CD4-positive, alpha-beta T cell treated with Interleukin-10 for 1 hour (primary cell): ENCODE measurements around the gene AUNIP.
"Not testable (repeated sequence)": the region's sequence is repeated elsewhere in the genome, so short reads cannot be mapped to it uniquely, and the experiment has no call there.

Source experiments
- DNase-seq: peaks from one replicate; pipeline ENCODE4 v3.0.0-alpha.2; 2020

The AUNIP gene

GRCh38 chr1:25863486-25864262 is 4.4 kb upstream of the AUNIP start:
- DNase-seq: no peak

- no peak for DNase-seq
Observed at GRCh38 chr1:25862785-25863485, 3.7 kb upstream of the AUNIP start.

GRCh38 chr1:25861316-25862286 is 2.3 kb upstream of the AUNIP start:
- no peak for DNase-seq

GRCh38 chr1:25858494-25858893 is 763 bp downstream of the AUNIP start:
- no peak for DNase-seq

GRCh38 chr1:25856856-25857255 is 2.4 kb downstream of the AUNIP start:
- DNase-seq: no peak

- no peak for DNase-seq
Observed at GRCh38 chr1:25854554-25854953, 4.7 kb downstream of the AUNIP start.

GRCh38 chr1:25848531-25848930 is 10.7 kb downstream of the AUNIP start:
- no peak for DNase-seq

GRCh38 chr1:25847929-25848328 is 11.3 kb downstream of the AUNIP start:
- DNase-seq: no peak

GRCh38 chr1:25845664-25846063 is 13.6 kb downstream of the AUNIP start:
- no peak for DNase-seq

GRCh38 chr1:25844536-25845337 is 14.5 kb downstream of the AUNIP start:
- no peak for DNase-seq

- DNase-seq: no peak
Observed at GRCh38 chr1:25843483-25843882, 15.8 kb downstream of the AUNIP start.

- not testable (repeated sequence) for DNase-seq
Observed at GRCh38 chr1:25839808-25840207, 19.4 kb downstream of the AUNIP start.

- DNase-seq: peak; percentile 24
Observed at GRCh38 chr1:25837262-25837875, 21.9 kb downstream of the AUNIP start.

- DNase-seq: no peak
Observed at GRCh38 chr1:25836695-25837094, 22.6 kb downstream of the AUNIP start.

- no peak for DNase-seq
Observed at GRCh38 chr1:25834894-25835293, 24.4 kb downstream of the AUNIP start.

- DNase-seq: no peak
Observed at GRCh38 chr1:25833158-25833557, 26.1 kb downstream of the AUNIP start.

GRCh38 chr1:25832336-25833037 is 26.8 kb downstream of the AUNIP start:
- DNase-seq: no peak

GRCh38 chr1:25831569-25832196 is 27.6 kb downstream of the AUNIP start:
- DNase-seq: no peak

GRCh38 chr1:25829046-25829445 is 30.2 kb downstream of the AUNIP start:
- no peak for DNase-seq

- DNase-seq: no peak
Observed at GRCh38 chr1:25828491-25828890, 30.8 kb downstream of the AUNIP start.

GRCh38 chr1:25826571-25826970 is 32.7 kb downstream of the AUNIP start:
- no peak for DNase-seq
